GM12801 (cell line): ENCODE data around the gene GYS1.

ENCODE experiments used
- TF ChIP-seq, protein P1 (sequence below): IDR thresholded peaks from one replicate; pipeline ENCODE4 v1.5.1; 2011; ENCODE audit warnings: control low read depth; ENCODE audit not compliant: insufficient read length; ENCODE audit errors: extremely low read depth

GYS1 gene

DNA sequence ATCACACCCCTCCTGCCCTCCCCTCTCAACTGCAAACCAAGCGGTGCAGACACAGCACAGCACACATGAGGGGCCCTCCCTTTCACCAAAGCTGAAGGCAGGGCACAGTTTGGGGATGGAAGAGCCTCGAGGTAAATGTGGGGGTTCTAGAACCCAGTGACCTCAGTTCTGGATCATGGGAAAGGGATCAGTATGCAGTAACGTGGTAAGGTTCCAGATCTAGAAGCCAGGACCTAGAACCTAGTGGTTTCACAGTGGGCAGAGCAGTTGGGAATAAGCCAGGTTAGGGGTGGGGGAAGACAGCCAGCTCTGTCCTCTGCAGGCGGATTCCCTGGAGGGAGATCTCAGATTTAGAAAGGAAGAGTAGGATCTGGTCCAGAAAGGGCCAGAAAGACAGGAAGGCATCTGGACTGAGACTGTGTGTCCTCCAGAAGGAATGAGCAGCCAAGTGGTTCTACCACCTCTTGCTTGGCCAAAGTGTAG is 24.9 kb downstream of the GYS1 start:
- TF ChIP-seq, protein P1, sequence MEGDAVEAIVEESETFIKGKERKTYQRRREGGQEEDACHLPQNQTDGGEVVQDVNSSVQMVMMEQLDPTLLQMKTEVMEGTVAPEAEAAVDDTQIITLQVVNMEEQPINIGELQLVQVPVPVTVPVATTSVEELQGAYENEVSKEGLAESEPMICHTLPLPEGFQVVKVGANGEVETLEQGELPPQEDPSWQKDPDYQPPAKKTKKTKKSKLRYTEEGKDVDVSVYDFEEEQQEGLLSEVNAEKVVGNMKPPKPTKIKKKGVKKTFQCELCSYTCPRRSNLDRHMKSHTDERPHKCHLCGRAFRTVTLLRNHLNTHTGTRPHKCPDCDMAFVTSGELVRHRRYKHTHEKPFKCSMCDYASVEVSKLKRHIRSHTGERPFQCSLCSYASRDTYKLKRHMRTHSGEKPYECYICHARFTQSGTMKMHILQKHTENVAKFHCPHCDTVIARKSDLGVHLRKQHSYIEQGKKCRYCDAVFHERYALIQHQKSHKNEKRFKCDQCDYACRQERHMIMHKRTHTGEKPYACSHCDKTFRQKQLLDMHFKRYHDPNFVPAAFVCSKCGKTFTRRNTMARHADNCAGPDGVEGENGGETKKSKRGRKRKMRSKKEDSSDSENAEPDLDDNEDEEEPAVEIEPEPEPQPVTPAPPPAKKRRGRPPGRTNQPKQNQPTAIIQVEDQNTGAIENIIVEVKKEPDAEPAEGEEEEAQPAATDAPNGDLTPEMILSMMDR: no peak

DNA sequence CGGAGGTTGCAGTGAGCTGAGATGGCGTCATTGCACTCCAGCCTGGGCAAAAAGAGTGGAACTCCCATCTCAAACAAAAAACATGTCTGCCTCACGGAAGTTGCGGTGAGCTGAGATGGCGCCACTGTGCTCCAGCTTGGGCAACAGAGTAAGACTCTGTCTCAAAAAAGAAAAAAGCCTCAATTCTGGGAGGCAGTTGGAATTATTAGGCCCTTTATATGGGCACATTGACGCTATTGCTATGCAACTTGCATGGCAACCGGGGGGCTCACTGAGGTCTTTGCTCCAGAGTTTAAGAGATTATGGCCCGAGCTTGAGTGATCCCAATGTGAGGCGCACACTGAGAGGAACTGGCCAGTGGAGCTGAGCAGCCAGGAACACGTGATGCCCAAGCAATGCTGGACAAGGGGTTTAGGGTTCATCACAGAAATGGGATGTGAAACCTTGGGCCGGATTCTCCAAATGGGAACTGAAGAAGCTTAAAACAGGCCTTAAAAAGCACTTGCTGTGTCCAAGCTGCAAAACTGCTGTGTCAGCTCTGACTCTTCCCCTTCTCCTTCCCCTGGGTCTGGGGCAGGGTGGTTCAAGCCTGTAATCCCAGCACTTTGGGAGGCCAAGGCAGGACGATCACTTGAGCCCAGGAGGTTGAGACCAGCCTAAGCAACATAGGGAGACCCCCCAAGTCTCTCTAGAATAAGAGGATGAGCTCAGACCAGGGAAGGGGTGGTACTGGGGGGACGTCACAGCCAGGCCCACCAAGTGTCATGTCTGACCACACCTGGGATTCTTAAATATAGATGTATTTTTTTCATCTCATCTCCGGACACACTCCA is 25.5 kb downstream of the GYS1 start:
- TF ChIP-seq, protein P1: no peak

DNA sequence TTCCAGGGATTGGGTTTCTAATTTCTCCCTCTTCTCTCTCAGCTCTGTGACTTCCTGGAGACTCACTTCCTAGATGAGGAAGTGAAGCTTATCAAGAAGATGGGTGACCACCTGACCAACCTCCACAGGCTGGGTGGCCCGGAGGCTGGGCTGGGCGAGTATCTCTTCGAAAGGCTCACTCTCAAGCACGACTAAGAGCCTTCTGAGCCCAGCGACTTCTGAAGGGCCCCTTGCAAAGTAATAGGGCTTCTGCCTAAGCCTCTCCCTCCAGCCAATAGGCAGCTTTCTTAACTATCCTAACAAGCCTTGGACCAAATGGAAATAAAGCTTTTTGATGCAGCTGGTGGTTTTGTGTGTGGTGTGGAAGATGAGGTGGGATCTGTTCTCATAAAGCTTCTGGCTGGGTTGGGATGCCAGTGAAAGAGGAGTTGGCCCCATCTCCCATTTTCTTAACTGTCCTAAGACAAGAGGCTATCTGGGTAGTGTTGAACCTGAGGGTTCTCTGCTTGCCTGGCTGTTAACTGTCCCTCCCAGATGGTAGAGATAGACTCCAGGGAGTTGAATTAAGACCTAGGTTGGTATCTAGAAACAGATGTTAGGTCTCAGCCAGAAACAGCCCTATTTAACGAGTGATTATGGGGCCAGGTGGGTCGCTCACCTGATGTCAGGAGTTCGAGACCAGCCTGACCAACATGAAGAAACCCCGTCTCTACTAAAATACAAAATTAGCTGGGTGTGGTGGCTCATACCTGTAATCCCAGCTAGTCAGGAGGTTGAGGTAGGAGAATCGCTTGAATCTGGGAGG is 26.4 kb downstream of the GYS1 start:
- TF ChIP-seq, protein P1: no peak

DNA sequence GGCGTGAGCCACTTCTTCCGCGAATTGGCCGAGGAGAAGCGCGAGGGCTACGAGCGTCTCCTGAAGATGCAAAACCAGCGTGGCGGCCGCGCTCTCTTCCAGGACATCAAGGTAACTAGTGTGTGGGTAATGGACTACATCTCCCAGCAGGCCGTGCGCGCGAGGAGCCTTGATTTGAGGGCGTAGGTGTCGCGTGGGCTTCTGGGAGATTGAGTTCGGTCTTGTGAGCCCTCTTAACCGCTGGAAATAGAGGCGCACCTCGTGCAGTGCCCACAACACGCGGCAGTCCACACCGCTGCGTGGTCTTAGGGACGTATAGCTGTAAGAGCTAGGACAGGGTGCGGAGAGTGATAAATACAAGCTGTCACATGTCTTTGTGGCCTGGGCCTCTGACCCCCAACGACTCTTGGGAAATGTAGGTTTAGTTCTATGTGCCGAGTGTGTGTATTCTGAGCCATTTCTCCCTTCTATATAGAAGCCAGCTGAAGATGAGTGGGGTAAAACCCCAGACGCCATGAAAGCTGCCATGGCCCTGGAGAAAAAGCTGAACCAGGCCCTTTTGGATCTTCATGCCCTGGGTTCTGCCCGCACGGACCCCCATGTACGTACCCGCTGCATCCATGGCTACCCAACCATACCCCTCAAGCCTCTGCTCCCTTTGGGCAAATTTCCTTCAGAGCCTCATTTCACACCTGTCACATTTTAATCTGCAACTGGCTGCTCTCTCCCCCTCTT is 27.1 kb downstream of the GYS1 start:
- TF ChIP-seq, protein P1: no peak

DNA sequence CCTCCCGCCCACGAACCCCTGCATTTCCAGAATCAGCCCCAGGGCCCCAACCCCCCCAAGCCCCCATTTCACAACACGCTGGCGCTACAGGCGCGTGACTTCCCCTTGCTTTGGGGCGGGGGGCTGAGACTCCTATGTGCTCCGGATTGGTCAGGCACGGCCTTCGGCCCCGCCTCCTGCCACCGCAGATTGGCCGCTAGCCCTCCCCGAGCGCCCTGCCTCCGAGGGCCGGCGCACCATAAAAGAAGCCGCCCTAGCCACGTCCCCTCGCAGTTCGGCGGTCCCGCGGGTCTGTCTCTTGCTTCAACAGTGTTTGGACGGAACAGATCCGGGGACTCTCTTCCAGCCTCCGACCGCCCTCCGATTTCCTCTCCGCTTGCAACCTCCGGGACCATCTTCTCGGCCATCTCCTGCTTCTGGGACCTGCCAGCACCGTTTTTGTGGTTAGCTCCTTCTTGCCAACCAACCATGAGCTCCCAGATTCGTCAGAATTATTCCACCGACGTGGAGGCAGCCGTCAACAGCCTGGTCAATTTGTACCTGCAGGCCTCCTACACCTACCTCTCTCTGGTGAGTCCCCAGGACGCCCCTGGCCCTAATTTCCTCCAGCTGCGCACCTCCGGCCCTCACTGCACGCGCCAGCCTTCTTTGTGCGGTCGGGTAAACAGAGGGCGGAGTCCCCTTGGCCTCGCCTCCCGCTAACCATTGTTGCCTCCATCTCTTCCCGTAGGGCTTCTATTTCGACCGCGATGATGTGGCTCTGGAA is 27.9 kb downstream of the GYS1 start, which contains the start of gene FTL:
Gene FTL, plus strand, starts transcription at position 270 of the 766 bp plus-strand sequence. Its CDS starts 199 bp downstream, at position 469.
- TF ChIP-seq, protein P1: no peak

DNA sequence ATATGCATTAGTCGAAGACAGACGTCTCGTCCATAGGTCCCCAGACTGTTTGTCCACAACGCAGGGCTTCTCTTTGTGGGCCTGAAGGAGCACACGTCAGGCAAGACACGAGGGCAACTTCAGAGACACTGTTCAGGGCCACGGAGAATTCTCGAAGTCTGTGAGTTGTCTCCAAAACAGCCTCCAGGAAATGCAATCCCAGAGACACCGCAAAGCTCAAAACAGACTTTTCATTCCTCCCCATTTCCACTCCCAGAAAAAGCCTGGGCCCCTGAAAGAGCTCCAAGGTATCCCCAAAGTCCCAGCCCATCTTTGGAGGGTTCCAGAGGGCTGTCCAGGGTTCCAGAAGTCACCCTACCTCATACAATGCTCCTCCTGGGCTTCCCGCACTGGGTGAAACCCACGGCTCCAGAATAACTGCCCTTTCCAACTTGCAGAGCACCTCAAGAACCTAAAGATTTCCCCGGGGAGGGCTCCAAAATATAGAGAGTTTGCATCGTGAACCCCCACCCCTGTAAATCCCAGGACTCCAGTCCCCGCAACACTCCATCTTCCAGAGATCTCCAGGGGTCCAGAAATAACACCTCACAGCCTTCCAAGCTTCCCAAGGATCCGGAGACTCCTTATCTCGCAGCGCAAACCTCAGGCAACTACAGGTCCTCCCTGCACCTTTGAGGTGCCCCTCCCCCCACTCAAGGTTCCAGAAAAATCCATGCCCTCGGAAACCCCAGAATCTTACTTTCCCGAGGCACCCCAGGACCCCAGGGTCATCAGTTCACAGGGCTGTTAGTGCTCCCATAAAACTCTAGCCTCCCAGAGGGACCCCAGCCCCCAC is 28.7 kb downstream of the GYS1 start:
- TF ChIP-seq, protein P1: no peak
